ENCODE results near the gene S100A11.
A peak's percentile ranks its signal among the peaks of the same experiment; 100 is the strongest.

S100A11 gene

GRCh38 chr1:152038871-152039270 is 2.1 kb upstream of the S100A11 start:
- DNase-seq: no peak

GRCh38 chr1:152035539-152036266 is 1.1 kb downstream of the S100A11 start:
- DNase-seq: peak in 1 of 3 experiments; percentile 29

- DNase-seq: peak; percentile 31 to 71 (median 45)
These were observed 1.9 kb downstream of the S100A11 start for GRCh38 chr1:152034654-152035538.

GRCh38 chr1:152034324-152034653 is 2.5 kb downstream of the S100A11 start:
- DNase-seq: no peak

- no peak for DNase-seq
These were observed 6.9 kb downstream of the S100A11 start for GRCh38 chr1:152029929-152030211.

- no peak for DNase-seq
These were observed 7.5 kb downstream of the S100A11 start for GRCh38 chr1:152029144-152029928.

- no peak for DNase-seq
These were observed 9.9 kb downstream of the S100A11 start for GRCh38 chr1:152026895-152027294.

- no peak for DNase-seq
These were observed 12.6 kb downstream of the S100A11 start for GRCh38 chr1:152024223-152024622.

GRCh38 chr1:152023221-152023620 is 13.6 kb downstream of the S100A11 start:
- no peak for DNase-seq

- DNase-seq: no peak
These were observed 14.3 kb downstream of the S100A11 start for GRCh38 chr1:152022474-152022873.

GRCh38 chr1:152021569-152021968 is 15.2 kb downstream of the S100A11 start:
- DNase-seq: no peak

GRCh38 chr1:152020849-152021248 is 16.0 kb downstream of the S100A11 start:
- DNase-seq: no peak

GRCh38 chr1:152018537-152018936 is 18.3 kb downstream of the S100A11 start:
- DNase-seq: no peak

- no peak for DNase-seq
These were observed 21.0 kb downstream of the S100A11 start for GRCh38 chr1:152015766-152016165.

- no peak for DNase-seq
These were observed 21.9 kb downstream of the S100A11 start for GRCh38 chr1:152014943-152015342.

GRCh38 chr1:152013664-152014237 is 23.1 kb downstream of the S100A11 start:
- peak in 1 of 3 experiments; percentile 20 for DNase-seq

- no peak for DNase-seq
These were observed 27.1 kb downstream of the S100A11 start for GRCh38 chr1:152009691-152010090.

GRCh38 chr1:152007047-152007446 is 29.8 kb downstream of the S100A11 start:
- DNase-seq: no peak

- no peak for DNase-seq
These were observed 31.4 kb downstream of the S100A11 start for GRCh38 chr1:152005360-152005912.

- DNase-seq: no peak
These were observed 32.9 kb downstream of the S100A11 start for GRCh38 chr1:152003846-152004442.

GRCh38 chr1:152002960-152003359 is 33.8 kb downstream of the S100A11 start:
- DNase-seq: no peak
